Heart right ventricle (tissue), 16 donors: ENCODE data around the gene MMP10. TPM values are rescaled to one million over a fixed set of nuclear protein-coding genes. Genes with fewer than 3 reads are reported as not detected.

Experiments
- ATAC-seq, 8 donors: fragments of 200-7000 bp; cut with Tn5 transposase; one replicate each; pipeline ENCODE4 v1.9.1; 2020; ENCODE audit warnings: mild to moderate bottlenecking in 8 of 8, moderate library complexity in 8 of 8, moderate number of reproducible peaks in 1 of 8
- DNase-seq, 2 donors: peaks; one replicate each; pipeline ENCODE4 v3.0.0-alpha.2; 2020
- H3K27ac ChIP-seq, 10 donors: fragments of 200-600 bp; sonication (generic) in 2 of 10; one replicate each; pipeline versions ENCODE4 v1.5.0 to v1.8.0; 2020 to 2022; ENCODE audit warnings: mild to moderate bottlenecking in 3 of 10
- H3K27me3 ChIP-seq, 7 donors: fragments of 200-600 bp; one replicate each; pipeline ENCODE4 v1.8.0; 2021 to 2022; ENCODE audit warnings: mild to moderate bottlenecking in 2 of 7
- H3K36me3 ChIP-seq, 9 donors: fragments of 200-600 bp; sonication (generic) in 1 of 9; one replicate each; pipeline versions ENCODE4 v1.5.0 to v1.8.0; 2020 to 2022; ENCODE audit warnings: mild to moderate bottlenecking in 2 of 9
- H3K4me1 ChIP-seq, 9 donors: fragments of 200-600 bp; sonication (generic) in 1 of 9; one replicate each; pipeline versions ENCODE4 v1.5.0 to v1.8.0; 2020 to 2022; ENCODE audit warnings: mild to moderate bottlenecking in 4 of 9
- H3K4me3 ChIP-seq, 10 donors: fragments of 200-600 bp; sonication (generic) in 2 of 10; one replicate each; pipeline versions ENCODE4 v1.5.0 to v1.8.0; 2020 to 2022; ENCODE audit warnings: mild to moderate bottlenecking in 7 of 10, moderate library complexity in 2 of 10
- H3K9me3 ChIP-seq, 11 donors: fragments of 200-600 bp in 10 of 11; sonication (generic) in 2 of 11; one replicate each; pipeline versions ENCODE4 v1.5.0 to v1.8.0; 2013 to 2022; ENCODE audit warnings: mild to moderate bottlenecking in 2 of 11, control low read depth in 1 of 11, moderate library complexity in 1 of 11
- CTCF ChIP-seq, 9 donors: fragments of 200-600 bp; sonication (generic) in 2 of 9; IDR thresholded peaks; one replicate each; pipeline versions ENCODE4 v1.5.0 to v1.8.0; 2021 to 2022; ENCODE audit warnings: antibody characterized with exemption in 9 of 9, mild to moderate bottlenecking in 5 of 9, moderate library complexity in 1 of 9
- WGBS, 2 donors: extraction: QIAGEN DNeasy Blood & Tissue Kit; methylation state at CpG; one replicate each; pipeline ENCODE4 v1.1.7; 2013; ENCODE audit warnings: inconsistent platforms in 1 of 2; 5-methylcytosine and 5-hydroxymethylcytosine counted together
- intact Hi-C, 10 donors: fragments of 100-400 bp; cut with DNase I; formaldehyde crosslinking; loops; one replicate each; pipeline versions ENCODE4 v1.11.1 to v1.14.2; 2022
- polyA plus RNA-seq, 2 donors: library from polyadenylated mRNA; stranded (reverse); fragments of 200-250 nt; gene quantifications; one replicate each; pipeline ENCODE4 v1.2.3, GENCODE V29; 2013
- total RNA-seq, 10 donors: library from RNA; stranded (reverse); fragmentation: NEBNext Ultra II Directional in 3 of 10; extraction: Animal tissue kit (Norgen Biotek cat#: 25700) in 3 of 10; gene quantifications; one replicate each; pipeline versions ENCODE4 v1.2.1 to v1.2.4, GENCODE V29; 2021 to 2023
- donor health status: Arrhythmogenic right ventricular cardiomyopathy.
- donor health status: ischemic (EF 13 %, LVEDD 7.1; RV severe dilation, severe dysfunction).
- donor health status: healthy with polysubstance abuse.
- donor health status: DM: no; HTN: yes; CAD: no.
- donor health status: DM: no; HTN: no; CAD: no.
- donor health status: ischemic (EF 25% LVEDD 6.9; RV normal size, moderate dysfunction).
- donor health status: ischemic (EF 25% LVEDD 5.7; RV mildly dilated, moderate dysfunction).
- donor health status: healthy.
- donor health status: DM: yes; HTN: yes; CAD: no.
- donor health status: Ischemic cardiomyopathy.
- donor health status: ischemic (EF 35%, LVEDD 5.7; RV mildly dilated, moderate dysfunction).
- donor health status: nonischemic (EF 11% LVEDD 7.7; RV severe dilation, severe dysfunction).
- donor health status: DM: yes; HTN: yes; CAD: no.
- donor health status: PGD.
- donor health status: ischemic (EF 29% LVEDD 5.4; RV normal size, mild dysfunction).
- donor health status: nonischemic (EF 23%, LVEDD 6.1; RV moderate dilation, normal function).

Gene MMP10
- total and polyA plus RNA-seq, 12 donors: not detected

- intact Hi-C loops: no loop called here
- Histone ChIP-seq H3K27me3 (peaks cover 0 to 6% (median 0%) of the 10 kb centered on the region in 7 donors), H3K27ac (no peak overlapping the region), H3K4me3 (no peak overlapping the region), H3K9me3 (no peaks in the 10 kb centered on the region), H3K4me1 (no peaks in the 10 kb centered on the region), H3K36me3 (no peaks in the 10 kb centered on the region)
- no peak for ATAC-seq
- no peak for DNase-seq
- no peak for TF ChIP-seq CTCF (IDR thresholded peaks at IDR 0.05)
- 88% methylated on average over 2 of the region's 2 CpGs for WGBS, 2 donors
These were observed 3.3 kb upstream of the MMP10 start for GRCh38 chr11:102783720-102784119.

- Histone ChIP-seq H3K9me3 (no peaks in the 10 kb centered on the region), H3K27me3 (peaks cover 0 to 9% (median 0%) of the 10 kb centered on the region in 7 donors), H3K4me1 (no peaks in the 10 kb centered on the region), H3K4me3 (no peak overlapping the region), H3K36me3 (no peaks in the 10 kb centered on the region), H3K27ac (no peak overlapping the region)
- TF ChIP-seq CTCF (IDR thresholded peaks at IDR 0.05): no peak
- DNase-seq (no peak), ATAC-seq (no peak)
- intact Hi-C loops: no loop called here
These were observed 2.6 kb upstream of the MMP10 start for GRCh38 chr11:102783016-102783415.

DNA sequence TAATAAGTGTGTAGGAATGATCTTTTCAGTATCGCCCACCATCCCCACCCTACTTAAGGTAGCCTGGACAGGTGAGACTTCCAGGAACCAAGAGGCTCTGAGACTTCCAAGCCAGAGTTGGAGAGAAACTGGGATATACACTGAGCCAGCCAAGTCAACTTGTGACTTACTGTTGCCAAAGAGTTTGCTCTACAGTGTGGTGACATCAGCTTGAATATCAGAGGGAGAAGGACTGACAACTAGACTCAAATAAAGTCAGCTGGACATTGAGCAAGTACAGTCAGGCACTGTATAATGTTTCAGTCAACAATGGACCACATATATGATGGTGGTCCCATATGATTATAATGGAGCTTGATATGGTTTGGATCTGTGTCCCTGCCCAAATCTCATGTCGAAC, 1.2 kb upstream of the MMP10 start:
- 90 to 91% methylated on average over 2 of the region's 2 CpGs for WGBS, 2 donors
- no peaks in the 10 kb centered on the region for H3K36me3 ChIP-seq
- no peaks in the 10 kb centered on the region for H3K4me1 ChIP-seq
- H3K4me3 ChIP-seq: no peak overlapping the region
- ATAC-seq (no peak), DNase-seq (no peak)
- no peaks in the 10 kb centered on the region for H3K9me3 ChIP-seq
- H3K27ac ChIP-seq: no peak overlapping the region
- H3K27me3 ChIP-seq: peaks cover 0 to 9% (median 0%) of the 10 kb centered on the region in 7 donors
- intact Hi-C loops: no loop called here
- TF ChIP-seq CTCF (IDR thresholded peaks at IDR 0.05): no peak

DNA sequence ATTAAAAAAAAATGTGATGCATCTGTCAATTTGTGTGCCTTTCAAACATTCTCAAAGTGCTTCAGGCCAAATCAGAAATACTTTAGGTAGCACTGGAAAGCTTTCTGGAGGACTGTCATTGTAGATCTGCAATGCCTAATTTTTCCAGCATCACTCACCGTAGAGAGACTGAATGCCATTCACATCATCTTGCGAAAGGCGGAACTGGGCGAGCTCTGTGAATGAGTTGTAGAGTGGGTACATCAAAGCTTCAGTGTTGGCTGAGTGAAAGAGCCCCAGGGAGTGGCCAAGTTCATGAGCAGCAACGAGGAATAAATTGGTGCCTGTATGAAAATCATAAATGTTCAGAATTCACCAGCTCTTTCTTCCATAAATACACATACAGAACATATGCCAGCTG, 4.0 kb downstream of the MMP10 start:
- TF ChIP-seq CTCF (IDR thresholded peaks at IDR 0.05): no peak
- no peaks in the 10 kb centered on the region for H3K4me1 ChIP-seq
- peaks cover 0 to 16% (median 0%) of the 10 kb centered on the region in 7 donors for H3K27me3 ChIP-seq
- intact Hi-C loops: no loop called here
- WGBS, 2 donors: 88% methylated on average over 5 of the region's 5 CpGs
- H3K9me3 ChIP-seq: no peaks in the 10 kb centered on the region
- no peaks in the 10 kb centered on the region for H3K36me3 ChIP-seq
- DNase-seq: no peak
- H3K4me3 ChIP-seq: no peak overlapping the region
- H3K27ac ChIP-seq: no peak overlapping the region
- ATAC-seq: no peak

GRCh38 chr11:102773386-102773785, 7.0 kb downstream of the MMP10 start:
- WGBS, 2 donors: 53 to 67% methylated on average over 4 of the region's 4 CpGs
- intact Hi-C loops: no loop called here
- TF ChIP-seq CTCF (IDR thresholded peaks at IDR 0.05): no peak

More at GRCh38 chr11:102773386-102773785, 7.0 kb downstream of the MMP10 start:
- H3K4me1 ChIP-seq: no peaks in the 10 kb centered on the region
- no peaks in the 10 kb centered on the region for H3K36me3 ChIP-seq
- DNase-seq: no peak
- H3K4me3 ChIP-seq: no peak overlapping the region
- H3K27me3 ChIP-seq: peaks cover 0 to 24% (median 0%) of the 10 kb centered on the region in 7 donors
- no peak overlapping the region for H3K27ac ChIP-seq
- H3K9me3 ChIP-seq: no peaks in the 10 kb centered on the region
- no peak for ATAC-seq
